GM23338 (cell line): ENCODE data around the gene VRTN. TPM values are rescaled to one million over a fixed set of nuclear protein-coding genes. Genes with fewer than 3 reads are reported as not detected.
A peak's percentile ranks its signal among the peaks of the same experiment; 100 is the strongest.

Source experiments
- ATAC-seq: fragments of 200-7000 bp; cut with Tn5 transposase; 3 replicates; pipeline ENCODE4 v1.9.1; 2020
- DNase-seq: peaks from one replicate; pipeline ENCODE4 v3.0.0-alpha.2; 2015; ENCODE audit warnings: low spot score
- H2AFZ ChIP-seq: fragments of 200-600 bp; sonication (generic); 2 replicates; pipeline ENCODE4 v1.8.0; 2016; ENCODE audit warnings: antibody characterized with exemption, mild to moderate bottlenecking, moderate library complexity
- H3F3A ChIP-seq: fragments of 200-600 bp; sonication (generic); replicated peaks from 2 replicates; pipeline ENCODE4 v1.8.0; 2017; ENCODE audit warnings: antibody characterized with exemption, mixed run types, low read depth
- H3K27ac ChIP-seq: fragments of 200-600 bp; sonication (generic); 2 replicates; pipeline ENCODE4 v1.6.1; 2016; ENCODE audit warnings: low read depth
- H3K27me3 ChIP-seq: fragments of 200-600 bp; sonication (generic); 2 replicates; pipeline ENCODE4 v1.8.0; 2016; ENCODE audit warnings: mild to moderate bottlenecking, mixed run types, moderate library complexity; ENCODE audit not compliant: insufficient read depth
- H3K36me3 ChIP-seq: fragments of 200-600 bp; sonication (generic); 2 replicates; pipeline ENCODE4 v1.8.0; 2016; ENCODE audit warnings: mild to moderate bottlenecking; ENCODE audit not compliant: insufficient read depth
- H3K4me1 ChIP-seq: fragments of 200-600 bp; sonication (generic); 2 replicates; pipeline ENCODE4 v1.8.0; 2016; ENCODE audit warnings: mild to moderate bottlenecking, moderate library complexity; ENCODE audit not compliant: insufficient read depth
- H3K4me2 ChIP-seq: fragments of 200-600 bp; sonication (generic); 2 replicates; pipeline ENCODE4 v1.7.1; 2017; ENCODE audit warnings: mixed run types
- H3K4me3 ChIP-seq: fragments of 200-600 bp; sonication (generic); 2 replicates; pipeline ENCODE4 v1.6.1; 2016; ENCODE audit warnings: mixed run types
- H3K79me2 ChIP-seq: fragments of 200-600 bp; sonication (generic); replicated peaks from 2 replicates; pipeline ENCODE4 v1.8.0; 2017; ENCODE audit warnings: mild to moderate bottlenecking; ENCODE audit not compliant: insufficient read depth
- H3K9me2 ChIP-seq: fragments of 200-600 bp; sonication (generic); 2 replicates; pipeline ENCODE4 v1.8.0; 2017; ENCODE audit not compliant: insufficient read depth
- H4K20me1 ChIP-seq: fragments of 200-600 bp; sonication (generic); replicated peaks from 2 replicates; pipeline ENCODE4 v1.8.0; 2017; ENCODE audit warnings: mild to moderate bottlenecking; ENCODE audit not compliant: insufficient read depth
- H3K27ac Mint-ChIP-seq: 2 replicates; pipeline ENCODE4 v1.8.0; 2020; ENCODE audit warnings: inconsistent platforms, mild to moderate bottlenecking, moderate library complexity, mixed read lengths
- H3K27me3 Mint-ChIP-seq: 3 replicates; pipeline ENCODE4 v1.8.0; 2022; ENCODE audit warnings: low read depth, mild to moderate bottlenecking, moderate library complexity, mixed read lengths, inconsistent platforms; ENCODE audit not compliant: insufficient read depth, poor library complexity
- H3K36me3 Mint-ChIP-seq: 3 replicates; pipeline ENCODE4 v1.8.0; 2021; ENCODE audit warnings: low read depth, mild to moderate bottlenecking, inconsistent platforms, moderate library complexity, mixed read lengths
- H3K4me1 Mint-ChIP-seq: 3 replicates; pipeline ENCODE4 v1.8.0; 2020; ENCODE audit warnings: mild to moderate bottlenecking, inconsistent platforms, mixed read lengths
- H3K4me3 Mint-ChIP-seq: 3 replicates; pipeline ENCODE4 v1.8.0; 2021; ENCODE audit warnings: moderate library complexity, mild to moderate bottlenecking, inconsistent platforms, mixed read lengths
- H3K9me3 Mint-ChIP-seq: 3 replicates; pipeline ENCODE4 v1.8.0; 2020; ENCODE audit warnings: moderate library complexity, mild to moderate bottlenecking, inconsistent platforms, mixed read lengths
- CTCF ChIP-seq, 2 experiments: fragments of 200-600 bp in 1 of 2; sonication (generic) in 1 of 2; conservative IDR thresholded peaks; 2 replicates each; pipeline versions ENCODE4 v1.5.1 to v1.6.1; 2016 to 2017; ENCODE audit warnings: antibody characterized with exemption in 2 of 2, low read depth in 2 of 2, mild to moderate bottlenecking in 2 of 2, moderate library complexity in 1 of 2
- EZH2phosphoT487 ChIP-seq: fragments of 200-600 bp; sonication (generic); IDR thresholded peaks from one replicate; pipeline ENCODE4 v1.8.1; 2018; ENCODE audit warnings: antibody characterized with exemption; ENCODE audit not compliant: unreplicated experiment
- POLR2AphosphoS5 ChIP-seq: IDR thresholded peaks from 2 replicates; pipeline ENCODE4 v1.6.1; 2016; ENCODE audit warnings: antibody characterized with exemption, low read depth
- REST ChIP-seq: IDR thresholded peaks from one replicate; pipeline ENCODE4 v1.6.1; 2018; ENCODE audit warnings: antibody characterized with exemption; ENCODE audit not compliant: unreplicated experiment
- polyA plus RNA-seq: library from polyadenylated mRNA; unstranded; fragments of >200 nt; fragmentation: Nextera tagmentation; extraction: Ambion mirVana; gene quantifications from 2 replicates; pipeline ENCODE4 v1.2.1, GENCODE V29; 2016
- total RNA-seq: library from RNA; depleted of rRNA; stranded (reverse); fragments of >200 nt; shearing (Covaris generic); gene quantifications from 2 replicates; pipeline ENCODE4 v1.2.3, GENCODE V29; 2014

VRTN gene
- total and polyA plus RNA-seq, 2 experiments from 2014 or later: 63.9 to 143 TPM

- Mint-ChIP-seq H3K9me3 (no peaks in the 10 kb centered on the region), H3K27ac (no peak overlapping the region), H3K4me3 (peak overlapping the region; percentile 47), H3K36me3 (no peaks in the 10 kb centered on the region; the same call in 1 of the 3 replicates), H3K4me1 (peaks cover 51% of the 10 kb centered on the region), H3K27me3 (peaks cover 16% of the 10 kb centered on the region)
- peak overlapping the region; percentile 97 for H2AFZ ChIP-seq
- H3K27me3 ChIP-seq: no peaks in the 10 kb centered on the region
- peak overlapping the region; percentile 40 for H3K4me3 ChIP-seq
- H3K4me1 ChIP-seq: peaks cover 39% of the 10 kb centered on the region
- no peaks in the 10 kb centered on the region for H4K20me1 ChIP-seq
- H3K36me3 ChIP-seq: no peaks in the 10 kb centered on the region
- peaks cover 21% of the 10 kb centered on the region for H3F3A ChIP-seq
- peak overlapping the region; percentile 72; the same call in 1 of the 2 replicates for H3K27ac ChIP-seq
- no peaks in the 10 kb centered on the region for H3K9me2 ChIP-seq
- DNase-seq (peak; percentile 82), ATAC-seq (peak; percentile 75)
- TF ChIP-seq REST (no peak), POLR2AphosphoS5 (peak; percentile 20; the same call in 1 of the 2 replicates)
- peak overlapping the region; percentile 77 for H3K4me2 ChIP-seq
- H3K79me2 ChIP-seq: no peaks in the 10 kb centered on the region
Measured at GRCh38 chr14:74401504-74402241, 53.4 kb downstream of the VRTN start.

- peaks cover 16% of the 10 kb centered on the region for H3K27me3 Mint-ChIP-seq
Measured at GRCh38 chr14:74402401-74403251, 54.4 kb downstream of the VRTN start.

More at GRCh38 chr14:74402401-74403251, 54.4 kb downstream of the VRTN start:
- Histone ChIP-seq H3K36me3 (no peaks in the 10 kb centered on the region), H3F3A (peaks cover 18% of the 10 kb centered on the region), H3K27ac (no peak overlapping the region), H3K9me2 (no peaks in the 10 kb centered on the region), H3K79me2 (no peaks in the 10 kb centered on the region), H2AFZ (peak overlapping the region; percentile 97), H3K4me1 (peaks cover 39% of the 10 kb centered on the region), H3K4me2 (peak overlapping the region; percentile 77), H4K20me1 (no peaks in the 10 kb centered on the region), H3K4me3 (no peak overlapping the region), H3K27me3 (no peaks in the 10 kb centered on the region)
- H3K27ac Mint-ChIP-seq: no peak overlapping the region; the same call in 1 of the 2 replicates
- no peak overlapping the region; the same call in 2 of the 3 replicates for H3K4me3 Mint-ChIP-seq
- DNase-seq (no peak), ATAC-seq (peak; percentile 22)
- no peaks in the 10 kb centered on the region for H3K9me3 Mint-ChIP-seq
- H3K36me3 Mint-ChIP-seq: no peaks in the 10 kb centered on the region; the same call in 1 of the 3 replicates
- TF ChIP-seq EZH2phosphoT487 (no peak), CTCF (conservative IDR thresholded peaks at IDR 0.05; ENCODE audit: low read depth in 2 of 2) (0 out of 4 replicates have a peak, but pooled peaks of 1 of the 2 experiments have one; percentile 1)
- peaks cover 46% of the 10 kb centered on the region for H3K4me1 Mint-ChIP-seq
